ENCODE results near the gene FAF2. TPM values are rescaled to one million over a fixed set of nuclear protein-coding genes. Genes with fewer than 3 reads are reported as not detected.

The FAF2 gene
- total and polyA plus RNA-seq, 7 donors: 4.2 to 24.6 (median 18.6) TPM

GRCh38 chr5:176466245-176466871, 18.2 kb downstream of the FAF2 start:
- H3K36me3 ChIP-seq: peaks cover 0 to 13% (median 2%) of the 10 kb centered on the region in 4 donors
- H3K27me3 ChIP-seq: no peaks in the 10 kb centered on the region
- intact Hi-C loops (cut with DNase I): no loop called here
- H3K9me3 ChIP-seq: no peaks in the 10 kb centered on the region
- no peak for TF ChIP-seq CTCF (IDR thresholded peaks at IDR 0.05)
- peak in 1 of 4 donors; percentile 17 for TF ChIP-seq POLR2AphosphoS5 (IDR thresholded peaks at IDR 0.05)
- TF ChIP-seq POLR2A (IDR thresholded peaks at IDR 0.05): no peak
- TF ChIP-seq EP300 (IDR thresholded peaks at IDR 0.05): no peak
- H3K4me1 ChIP-seq: peaks cover 0 to 23% (median 12%) of the 10 kb centered on the region in 4 donors
- WGBS, 2 donors: 66 to 67% methylated on average over 6 of the region's 6 CpGs
- H3K27ac ChIP-seq: no peak overlapping the region
- no peak for DNase-seq
- no peak overlapping the region for H3K4me3 ChIP-seq

GRCh38 chr5:176469296-176469695, 21.1 kb downstream of the FAF2 start:
- intact Hi-C loops (cut with DNase I): no loop called here
- Histone ChIP-seq H3K36me3 (peaks cover 0 to 16% (median 2%) of the 10 kb centered on the region in 4 donors), H3K27me3 (no peaks in the 10 kb centered on the region), H3K4me1 (peaks cover 0 to 23% (median 12%) of the 10 kb centered on the region in 4 donors), H3K27ac (no peak overlapping the region), H3K9me3 (no peaks in the 10 kb centered on the region), H3K4me3 (no peak overlapping the region)
- 94 to 100% methylated on average over 1 of the region's 1 CpG for WGBS, 2 donors
- TF ChIP-seq POLR2A (IDR thresholded peaks at IDR 0.05) (no peak), CTCF (IDR thresholded peaks at IDR 0.05) (no peak), EP300 (IDR thresholded peaks at IDR 0.05) (no peak), POLR2AphosphoS5 (IDR thresholded peaks at IDR 0.05) (no peak)
- no peak for DNase-seq

DNA sequence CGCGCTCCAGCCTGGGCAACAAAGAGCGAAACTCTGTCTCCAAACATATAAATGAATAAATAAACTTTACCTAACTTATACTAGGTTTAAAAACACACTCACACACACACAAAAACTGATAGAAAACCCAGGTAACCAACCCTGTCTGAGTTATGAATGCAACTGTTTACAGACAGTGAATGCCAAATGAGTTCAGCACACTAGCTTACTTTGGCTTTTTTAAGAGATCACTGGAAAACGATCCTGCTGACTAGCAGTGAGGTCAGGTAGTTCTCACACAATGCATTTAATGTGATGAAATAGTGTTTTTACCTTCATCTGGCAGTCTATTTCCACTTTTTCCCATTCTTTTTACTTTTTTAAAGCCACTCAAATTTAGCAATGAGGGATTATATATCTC, 22.4 kb downstream of the FAF2 start:
- peaks cover 0 to 18% (median 9%) of the 10 kb centered on the region in 4 donors for H3K4me1 ChIP-seq
- WGBS, 2 donors: 87 to 94% methylated on average over 4 of the region's 4 CpGs
- no peaks in the 10 kb centered on the region for H3K9me3 ChIP-seq
- intact Hi-C loops (cut with DNase I): no loop called here
- no peak for DNase-seq
- no peak overlapping the region for H3K4me3 ChIP-seq
- peaks cover 0 to 10% (median 2%) of the 10 kb centered on the region in 4 donors for H3K36me3 ChIP-seq
- no peak for TF ChIP-seq POLR2A (IDR thresholded peaks at IDR 0.05)
- no peak for TF ChIP-seq POLR2AphosphoS5 (IDR thresholded peaks at IDR 0.05)
- TF ChIP-seq EP300 (IDR thresholded peaks at IDR 0.05): no peak
- no peak for TF ChIP-seq CTCF (IDR thresholded peaks at IDR 0.05)
- H3K27me3 ChIP-seq: no peaks in the 10 kb centered on the region
- H3K27ac ChIP-seq: no peak overlapping the region

DNA sequence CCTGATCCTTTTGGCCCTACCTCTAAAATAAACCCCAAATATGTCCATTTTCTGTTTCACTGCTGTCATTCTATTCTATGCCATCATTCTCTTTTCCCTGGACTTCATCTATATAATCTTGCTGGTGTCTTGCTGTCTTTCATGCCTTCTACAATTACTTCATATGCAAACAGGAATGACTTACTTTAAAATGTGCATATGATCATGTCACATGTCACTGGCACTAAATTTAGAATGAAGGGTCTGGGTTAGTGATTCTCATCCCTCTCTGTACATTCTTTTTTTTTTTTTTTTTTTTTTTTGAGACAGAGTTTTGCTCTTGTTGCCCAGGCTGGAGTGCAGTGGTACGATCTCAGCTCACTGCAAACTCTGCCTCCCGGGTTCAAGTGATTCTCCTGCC, 22.9 kb downstream of the FAF2 start:
- no peaks in the 10 kb centered on the region for H3K9me3 ChIP-seq
- intact Hi-C loops (cut with DNase I): no loop called here
- WGBS, 2 donors: 97% methylated on average over 2 of the region's 2 CpGs
- peaks cover 0 to 12% (median 4%) of the 10 kb centered on the region in 4 donors for H3K4me1 ChIP-seq
- no peaks in the 10 kb centered on the region for H3K27me3 ChIP-seq
- no peak overlapping the region for H3K4me3 ChIP-seq
- peaks cover 0 to 14% (median 2%) of the 10 kb centered on the region in 4 donors for H3K36me3 ChIP-seq
- TF ChIP-seq EP300 (IDR thresholded peaks at IDR 0.05): no peak
- TF ChIP-seq POLR2A (IDR thresholded peaks at IDR 0.05): no peak
- TF ChIP-seq POLR2AphosphoS5 (IDR thresholded peaks at IDR 0.05): no peak
- no peak for TF ChIP-seq CTCF (IDR thresholded peaks at IDR 0.05)
- no peak overlapping the region for H3K27ac ChIP-seq
- DNase-seq: no peak
